ENCODE measurements around the gene SDHAF2. TPM values are rescaled to one million over a fixed set of nuclear protein-coding genes. Genes with fewer than 3 reads are reported as not detected.

SDHAF2 gene
- total and polyA plus RNA-seq, 2 experiments from 2014 or later, result 19.5 to 59.5 TPM

DNA sequence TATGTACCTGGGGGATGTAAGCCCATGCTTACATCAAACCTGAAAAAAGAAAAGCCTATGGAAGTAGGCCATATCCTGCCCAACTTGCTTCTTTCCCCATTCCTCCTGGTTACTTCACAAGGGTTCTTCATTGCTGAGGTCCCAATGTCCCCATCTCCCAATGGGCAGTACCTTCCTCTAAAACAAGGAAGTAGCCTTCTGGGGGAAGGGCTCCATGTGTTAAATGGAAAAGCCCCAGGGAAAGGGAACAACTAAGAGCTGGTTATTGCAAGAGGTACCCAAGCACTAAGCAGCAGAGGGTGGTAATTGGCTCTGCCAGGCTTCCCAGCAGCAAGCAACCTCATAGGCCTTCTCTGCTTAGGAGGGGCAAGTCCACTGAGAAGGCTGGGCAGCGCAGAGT lies 26.3 kb upstream of the SDHAF2 start:
- Histone ChIP-seq H4K20me1 (ENCODE audit: insufficient read depth) (no peaks in the 10 kb centered on the region), H3K9me2 (ENCODE audit: insufficient read depth) (no peaks in the 10 kb centered on the region), H3F3A (ENCODE audit: insufficient read depth) (peaks cover 59% of the 10 kb centered on the region), H3K9ac (no peak overlapping the region), H3K27ac (no peak overlapping the region), H3K27me3 (replicated peaks; ENCODE audit: insufficient read depth) (no peaks in the 10 kb centered on the region), H3K4me3 (no peak overlapping the region), H3K79me2 (ENCODE audit: insufficient read depth) (peaks cover 18% of the 10 kb centered on the region; the same call in 1 of the 2 replicates), H3K4me1 (ENCODE audit: insufficient read depth) (no peaks in the 10 kb centered on the region), H2AFZ (no peak overlapping the region), H3K9me3 (ENCODE audit: low read depth) (no peaks in the 10 kb centered on the region), H3K36me3 (ENCODE audit: low read depth) (peaks cover 55% of the 10 kb centered on the region), H3K4me2 (ENCODE audit: unreplicated experiment) (no peak overlapping the region)
- WGBS, 2 experiments (ENCODE audit: low coverage in 1 of 2, low lambda C conversion rate in 2 of 2, missing lambda C conversion rate in 2 of 2), result 92 to 97% methylated on average over 1 of the region's 1 CpG
- in situ Hi-C loops (cut with MboI), result no loop called here
- no peak for DNase-seq
- no peak for TF ChIP-seq EZH2 (IDR thresholded peaks at IDR 0.05; ENCODE audit: insufficient read depth, poor library complexity, severe bottlenecking)
- no peak for TF ChIP-seq EZH2phosphoT487 (IDR thresholded peaks at IDR 0.05; ENCODE audit: insufficient read depth, low read depth)

DNA sequence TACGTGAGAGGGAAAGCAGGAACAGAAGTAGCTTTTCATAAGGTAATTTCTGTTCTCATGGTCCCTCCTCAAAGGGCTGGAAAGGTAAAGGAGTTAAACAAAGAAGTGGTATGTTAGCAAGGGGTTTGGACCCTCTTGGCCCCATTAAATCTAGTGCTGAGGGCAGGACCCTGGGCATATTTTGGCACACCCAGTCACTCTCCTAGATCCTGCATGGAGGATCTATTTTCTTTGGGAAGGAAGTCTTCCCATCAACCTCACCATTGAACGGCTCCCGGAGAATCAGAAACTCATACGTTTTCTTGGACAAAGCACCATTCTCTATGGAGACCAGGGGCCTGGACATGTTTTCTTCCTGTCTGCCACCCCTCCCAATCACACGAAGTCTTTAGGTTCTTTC lies 25.8 kb upstream of the SDHAF2 start:
- TF ChIP-seq EZH2phosphoT487 (IDR thresholded peaks at IDR 0.05; ENCODE audit: insufficient read depth, low read depth) (no peak), EZH2 (IDR thresholded peaks at IDR 0.05; ENCODE audit: insufficient read depth, poor library complexity, severe bottlenecking) (no peak)
- Histone ChIP-seq H3K27me3 (replicated peaks; ENCODE audit: insufficient read depth) (no peaks in the 10 kb centered on the region), H3K4me1 (ENCODE audit: insufficient read depth) (no peaks in the 10 kb centered on the region), H3K4me3 (no peak overlapping the region), H3K79me2 (ENCODE audit: insufficient read depth) (peaks cover 21% of the 10 kb centered on the region; the same call in 1 of the 2 replicates), H3F3A (ENCODE audit: insufficient read depth) (peaks cover 64% of the 10 kb centered on the region), H3K27ac (no peak overlapping the region), H3K9me2 (ENCODE audit: insufficient read depth) (no peaks in the 10 kb centered on the region), H3K9ac (no peak overlapping the region), H3K4me2 (ENCODE audit: unreplicated experiment) (no peak overlapping the region), H3K9me3 (ENCODE audit: low read depth) (no peaks in the 10 kb centered on the region), H2AFZ (no peak overlapping the region), H3K36me3 (ENCODE audit: low read depth) (peaks cover 59% of the 10 kb centered on the region), H4K20me1 (ENCODE audit: insufficient read depth) (no peaks in the 10 kb centered on the region)
- in situ Hi-C loops (cut with MboI), result no loop called here
- DNase-seq, result no peak
- WGBS, 2 experiments (ENCODE audit: low coverage in 1 of 2, low lambda C conversion rate in 2 of 2, missing lambda C conversion rate in 2 of 2), result 65 to 71% methylated on average over 5 of the region's 5 CpGs

DNA sequence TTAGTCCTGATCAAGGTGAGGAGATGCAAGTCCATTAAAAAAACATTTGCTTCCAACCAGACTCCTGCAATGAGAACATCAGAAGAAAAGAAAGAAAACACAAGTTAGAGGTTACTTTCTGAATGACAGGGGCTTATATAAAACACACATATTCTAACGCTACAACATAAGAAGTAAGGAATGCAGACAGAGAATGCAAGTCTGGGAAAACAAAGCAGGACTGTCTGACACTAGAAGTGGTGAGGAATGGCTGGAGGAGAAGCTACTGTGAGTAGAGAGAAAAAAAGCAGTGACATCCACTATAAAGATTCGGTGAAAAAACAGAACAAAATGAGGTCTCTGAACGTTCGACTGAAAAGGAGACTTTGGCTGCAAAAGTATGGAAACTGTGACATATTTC lies 25.3 kb upstream of the SDHAF2 start:
- peaks cover 21% of the 10 kb centered on the region; the same call in 1 of the 2 replicates for H3K79me2 ChIP-seq (ENCODE audit: insufficient read depth)
- H3K27ac ChIP-seq, result no peak overlapping the region
- WGBS, 2 experiments (ENCODE audit: low coverage in 1 of 2, low lambda C conversion rate in 2 of 2, missing lambda C conversion rate in 2 of 2), result 85 to 87% methylated on average over 4 of the region's 4 CpGs
- no peak overlapping the region for H3K4me3 ChIP-seq
- H2AFZ ChIP-seq, result no peak overlapping the region
- H3K4me1 ChIP-seq (ENCODE audit: insufficient read depth), result no peaks in the 10 kb centered on the region
- H3K4me2 ChIP-seq (ENCODE audit: unreplicated experiment), result no peak overlapping the region
- no peak overlapping the region for H3K9ac ChIP-seq
- in situ Hi-C loops (cut with MboI), result no loop called here
- H3F3A ChIP-seq (ENCODE audit: insufficient read depth), result peaks cover 62% of the 10 kb centered on the region
- no peaks in the 10 kb centered on the region for H4K20me1 ChIP-seq (ENCODE audit: insufficient read depth)
- H3K9me2 ChIP-seq (ENCODE audit: insufficient read depth), result no peaks in the 10 kb centered on the region
- peaks cover 65% of the 10 kb centered on the region for H3K36me3 ChIP-seq (ENCODE audit: low read depth)
- DNase-seq, result no peak
- no peaks in the 10 kb centered on the region for H3K27me3 ChIP-seq (replicated peaks; ENCODE audit: insufficient read depth)
- H3K9me3 ChIP-seq (ENCODE audit: low read depth), result no peaks in the 10 kb centered on the region
- no peak for TF ChIP-seq EZH2 (IDR thresholded peaks at IDR 0.05; ENCODE audit: insufficient read depth, poor library complexity, severe bottlenecking)

DNA sequence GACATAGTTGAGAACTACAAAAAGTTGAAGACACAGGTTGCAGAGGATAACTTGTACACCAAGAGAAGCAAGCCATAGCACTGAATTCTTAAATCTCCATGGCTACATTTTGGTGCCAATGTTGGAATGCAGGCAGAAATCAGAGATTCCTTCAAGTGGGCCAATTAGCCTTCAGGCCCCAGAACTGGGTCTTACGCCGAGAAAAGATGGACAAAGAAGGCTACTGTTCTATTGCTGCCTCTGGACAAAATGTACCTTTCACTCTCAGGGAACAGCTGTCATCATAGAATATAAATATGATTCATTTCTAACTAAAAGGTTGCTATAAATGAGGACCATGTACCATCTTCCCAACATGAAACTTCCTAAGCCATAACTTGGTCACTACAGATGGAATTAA lies 23.9 kb upstream of the SDHAF2 start:
- Histone ChIP-seq H3K4me2 (ENCODE audit: unreplicated experiment) (no peak overlapping the region), H3K36me3 (ENCODE audit: low read depth) (peaks cover 75% of the 10 kb centered on the region), H3K27me3 (replicated peaks; ENCODE audit: insufficient read depth) (no peaks in the 10 kb centered on the region), H3K27ac (no peak overlapping the region), H3F3A (ENCODE audit: insufficient read depth) (peaks cover 48% of the 10 kb centered on the region), H3K9me3 (ENCODE audit: low read depth) (no peaks in the 10 kb centered on the region), H3K9me2 (ENCODE audit: insufficient read depth) (no peaks in the 10 kb centered on the region), H4K20me1 (ENCODE audit: insufficient read depth) (no peaks in the 10 kb centered on the region), H3K4me3 (no peak overlapping the region), H2AFZ (no peak overlapping the region), H3K9ac (no peak overlapping the region), H3K4me1 (ENCODE audit: insufficient read depth) (no peaks in the 10 kb centered on the region), H3K79me2 (ENCODE audit: insufficient read depth) (peaks cover 30% of the 10 kb centered on the region)
- no peak for DNase-seq
- TF ChIP-seq EZH2phosphoT487 (IDR thresholded peaks at IDR 0.05; ENCODE audit: insufficient read depth, low read depth) (no peak), EZH2 (IDR thresholded peaks at IDR 0.05; ENCODE audit: insufficient read depth, poor library complexity, severe bottlenecking) (no peak)
- in situ Hi-C loops (cut with MboI), result no loop called here
- 98 to 100% methylated on average over 2 of the region's 2 CpGs for WGBS, 2 experiments (ENCODE audit: low coverage in 1 of 2, low lambda C conversion rate in 2 of 2, missing lambda C conversion rate in 2 of 2)
